Eye (tissue), 1 donor: ENCODE measurements around the gene LYRM4.

ENCODE experiments used
- DNase-seq: peaks from one replicate; pipeline ENCODE4 v3.0.0-alpha.2; 2015

LYRM4 gene

GRCh38 chr6:5172041-5172653 is 88.6 kb downstream of the LYRM4 start:
- peak; percentile 30 for DNase-seq

DNA sequence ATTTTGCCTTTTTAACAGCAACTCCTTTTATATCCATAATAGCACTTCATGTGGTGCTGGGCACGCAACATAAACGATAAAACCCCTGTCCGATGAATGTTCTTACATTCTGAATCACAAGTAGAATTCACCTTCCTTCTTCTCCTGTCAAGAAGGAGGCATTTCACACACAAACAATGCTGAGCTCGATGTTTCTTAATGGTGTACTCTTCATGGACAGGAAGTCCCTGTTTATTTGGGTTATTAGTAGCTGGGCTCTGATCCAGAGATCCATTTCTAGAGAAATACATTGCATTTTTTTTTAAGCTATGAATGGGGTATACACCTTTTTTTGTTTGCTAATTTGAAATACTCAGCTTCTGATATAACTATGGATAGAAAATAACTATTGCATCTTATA is 93.2 kb downstream of the LYRM4 start:
- DNase-seq, result no peak

DNA sequence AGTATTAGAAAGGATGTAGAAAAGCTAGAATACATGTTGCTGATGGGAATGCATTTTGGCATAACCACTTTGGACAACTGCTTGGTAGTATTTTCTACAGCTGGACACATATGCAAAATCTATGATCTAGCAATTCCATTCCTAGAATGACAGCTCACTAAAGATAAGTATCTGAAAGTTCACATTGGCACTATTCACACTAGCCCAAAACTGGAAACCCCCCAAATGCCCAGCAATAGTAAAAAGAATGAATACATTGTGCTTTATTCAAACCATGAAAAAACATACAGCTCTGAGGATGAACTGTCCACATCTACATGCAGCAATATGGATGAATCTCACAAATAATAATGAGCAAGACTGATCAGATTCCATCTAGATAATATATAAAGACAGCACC is 96.7 kb downstream of the LYRM4 start:
- no peak for DNase-seq

DNA sequence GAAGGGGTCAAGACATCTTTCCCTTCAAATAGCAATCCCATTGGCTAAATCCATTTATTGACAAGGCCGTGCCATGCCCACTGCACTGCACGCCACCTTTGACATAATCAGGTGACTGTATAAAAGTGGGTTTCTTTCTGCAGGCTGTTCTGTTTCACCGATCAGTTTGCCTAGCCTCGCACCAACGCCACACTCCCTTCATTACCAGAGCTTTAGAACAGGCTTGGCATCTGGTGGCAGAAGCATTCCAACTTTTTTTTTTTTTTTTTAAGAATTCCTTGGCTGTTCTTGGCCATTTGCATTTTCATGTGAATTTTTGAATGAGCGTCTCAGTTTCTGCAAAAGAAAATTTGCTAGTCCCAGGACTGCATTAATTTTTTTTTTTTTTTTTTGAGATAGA is 97.5 kb downstream of the LYRM4 start:
- DNase-seq, result no peak

DNA sequence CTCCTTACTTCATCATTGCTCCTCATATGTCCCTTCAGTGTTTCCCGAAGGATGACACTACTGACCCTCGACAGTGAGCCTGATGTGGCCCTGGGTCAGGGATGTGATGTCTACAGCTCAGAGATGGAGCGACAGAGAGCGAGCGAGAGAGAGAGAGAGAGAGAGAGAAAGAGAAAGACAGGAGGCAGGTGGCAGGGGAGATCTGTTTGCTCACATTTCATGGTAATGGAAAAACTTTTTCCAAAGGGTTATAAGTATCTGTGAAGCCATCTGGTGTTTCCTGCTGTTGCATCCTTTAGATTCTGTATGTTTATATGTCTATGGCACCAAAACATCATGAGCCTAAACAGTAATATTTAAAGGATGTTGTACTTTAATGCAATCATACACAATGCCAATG is 98.4 kb downstream of the LYRM4 start:
- DNase-seq, result no peak

DNA sequence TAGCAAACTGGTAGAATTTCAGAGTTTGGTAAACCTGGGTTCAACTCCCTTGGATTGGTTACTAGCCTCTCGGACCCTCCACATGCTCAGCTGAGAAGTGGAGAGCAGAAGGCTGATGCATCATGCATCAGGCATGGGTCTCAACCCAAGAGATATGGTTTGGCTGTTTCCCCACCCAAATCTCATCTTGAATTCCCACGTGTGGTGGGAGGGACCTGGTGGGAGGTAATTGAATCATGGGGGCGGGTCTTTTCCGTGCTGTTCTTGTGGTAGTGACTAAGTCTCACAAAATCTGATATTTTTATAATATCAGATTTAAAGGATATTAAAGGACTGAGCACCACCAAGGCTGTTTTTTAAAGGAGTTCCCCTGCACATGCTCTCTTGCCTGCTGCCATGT is 100.5 kb downstream of the LYRM4 start:
- no peak for DNase-seq

DNA sequence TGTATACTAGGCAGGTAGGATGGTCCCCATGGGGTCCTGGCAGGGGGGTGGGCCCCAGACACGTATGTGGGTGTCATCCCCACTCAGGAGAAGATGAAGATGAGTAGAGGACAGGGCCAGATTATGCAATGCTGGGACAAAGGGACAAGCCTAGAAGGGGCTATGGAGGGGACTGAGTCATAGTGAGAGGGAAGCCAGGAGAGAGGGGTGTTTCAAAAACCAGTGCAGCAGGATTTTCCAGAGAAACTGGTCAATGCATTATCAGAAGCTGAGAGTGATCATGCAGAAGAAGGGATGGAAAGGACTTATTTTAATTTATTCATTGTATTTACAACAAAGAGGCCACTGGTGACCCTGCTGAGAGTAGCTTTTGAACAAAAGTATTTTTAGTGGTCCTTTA is 101.6 kb downstream of the LYRM4 start:
- DNase-seq, result no peak

DNA sequence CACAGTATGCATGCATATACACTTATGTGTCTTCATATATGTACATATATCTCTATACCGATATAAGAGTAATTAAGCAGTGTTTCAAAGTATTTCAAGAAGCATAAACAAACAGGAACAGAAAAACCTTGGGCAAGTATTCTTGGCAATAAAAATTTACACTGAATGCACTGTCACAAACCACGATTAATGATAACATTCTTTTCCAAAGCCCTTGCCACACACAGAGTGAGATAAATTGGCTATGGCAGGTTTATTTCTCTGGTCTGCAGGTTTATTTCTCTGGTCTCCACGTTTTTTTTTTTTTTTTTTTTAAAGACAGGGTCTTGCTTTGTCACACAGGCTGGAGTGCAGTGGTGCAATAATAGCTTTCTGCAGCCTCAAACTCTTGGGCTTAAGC is 102.6 kb downstream of the LYRM4 start:
- DNase-seq, result no peak

- DNase-seq, result no peak
Observed at GRCh38 chr6:5157621-5158138, 103.1 kb downstream of the LYRM4 start.

DNA sequence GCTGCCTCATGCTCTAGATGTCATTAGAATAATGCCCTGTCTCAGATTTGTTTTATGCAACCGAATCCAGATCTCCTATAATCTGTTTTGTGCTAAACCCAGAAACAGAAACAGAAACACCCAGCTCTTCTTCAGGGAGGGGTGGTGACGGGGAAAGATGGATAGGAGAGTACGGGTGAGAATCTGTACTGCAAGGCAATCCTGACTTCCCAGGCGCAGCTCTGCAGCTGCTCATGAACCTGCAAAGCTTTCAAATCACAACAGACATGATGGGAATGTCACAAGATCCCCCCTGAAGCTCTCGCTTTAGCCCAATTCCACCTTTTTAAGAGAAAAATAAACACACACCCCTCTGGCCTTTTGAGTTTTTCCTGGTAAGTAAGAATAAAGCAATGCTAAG is 104.1 kb downstream of the LYRM4 start:
- no peak for DNase-seq

DNA sequence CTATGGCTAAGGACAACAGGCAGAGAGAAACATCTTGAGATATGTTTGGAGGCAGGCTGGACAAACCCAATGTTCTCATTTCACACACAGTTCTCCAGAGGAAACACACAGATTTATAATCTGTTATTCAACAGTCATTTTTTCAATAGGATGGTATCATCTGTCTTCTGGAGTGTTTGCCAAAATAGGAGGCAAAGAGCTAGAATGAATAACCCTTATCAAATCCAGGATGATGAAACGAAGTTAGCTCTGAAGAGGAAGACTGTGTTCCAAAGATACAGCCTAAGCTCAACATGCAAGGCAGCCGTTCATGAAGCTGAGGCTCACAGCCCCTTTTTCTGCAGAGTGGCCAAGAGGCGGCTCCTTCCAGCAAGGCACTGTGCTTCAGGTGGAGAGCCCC is 104.8 kb downstream of the LYRM4 start:
- DNase-seq, result no peak

- no peak for DNase-seq
Observed at GRCh38 chr6:5153186-5153585, 107.6 kb downstream of the LYRM4 start.

- DNase-seq, result no peak
Observed at GRCh38 chr6:5152460-5152859, 108.3 kb downstream of the LYRM4 start.

- DNase-seq, result no peak
Observed at GRCh38 chr6:5151955-5152401, 108.8 kb downstream of the LYRM4 start.

GRCh38 chr6:5151360-5151954 is 109.3 kb downstream of the LYRM4 start:
- DNase-seq, result no peak

DNA sequence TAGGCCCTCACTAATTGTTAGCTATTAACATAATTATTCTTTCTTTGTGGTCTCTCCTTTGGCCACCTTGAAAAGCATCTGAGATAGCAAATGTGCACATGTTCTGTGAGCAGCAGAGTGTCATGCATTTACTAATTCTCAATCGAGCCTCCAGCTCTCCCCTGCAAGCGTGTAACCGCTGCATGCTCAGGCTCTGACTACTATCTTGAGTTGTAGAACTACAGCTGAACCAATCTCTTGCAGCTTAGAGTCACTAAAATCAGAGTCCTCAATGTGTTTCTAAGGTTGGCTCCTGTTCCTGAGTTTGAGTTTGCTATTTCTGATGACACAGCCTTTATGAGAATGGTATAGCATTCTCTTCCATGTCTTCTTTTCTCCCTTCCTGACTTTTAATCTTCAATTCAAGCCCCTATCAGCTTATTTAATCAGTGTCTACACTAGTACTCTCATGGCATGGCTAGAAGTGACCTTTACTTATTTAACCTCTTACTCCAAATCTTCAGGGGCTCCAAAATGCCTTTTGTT is 110.1 kb downstream of the LYRM4 start:
- no peak for DNase-seq

DNA sequence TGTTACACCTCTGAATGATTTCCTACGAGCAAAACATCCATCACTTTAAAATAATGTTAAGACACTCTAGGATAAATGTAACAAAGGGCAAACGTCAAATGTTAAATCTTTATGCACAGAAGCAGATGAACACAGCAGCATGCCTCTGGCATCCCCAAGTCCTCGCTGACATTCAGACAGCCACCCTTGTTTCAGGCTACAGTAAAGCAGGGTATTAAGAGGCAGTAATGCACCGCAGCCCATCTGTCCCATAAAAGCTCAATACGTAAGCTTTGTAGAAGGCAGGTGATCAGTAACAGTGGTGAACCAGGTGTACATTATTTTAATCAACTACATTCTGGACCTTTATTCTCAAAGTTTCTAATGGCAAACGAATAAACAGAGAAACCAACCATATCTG is 110.9 kb downstream of the LYRM4 start:
- DNase-seq, result no peak

DNA sequence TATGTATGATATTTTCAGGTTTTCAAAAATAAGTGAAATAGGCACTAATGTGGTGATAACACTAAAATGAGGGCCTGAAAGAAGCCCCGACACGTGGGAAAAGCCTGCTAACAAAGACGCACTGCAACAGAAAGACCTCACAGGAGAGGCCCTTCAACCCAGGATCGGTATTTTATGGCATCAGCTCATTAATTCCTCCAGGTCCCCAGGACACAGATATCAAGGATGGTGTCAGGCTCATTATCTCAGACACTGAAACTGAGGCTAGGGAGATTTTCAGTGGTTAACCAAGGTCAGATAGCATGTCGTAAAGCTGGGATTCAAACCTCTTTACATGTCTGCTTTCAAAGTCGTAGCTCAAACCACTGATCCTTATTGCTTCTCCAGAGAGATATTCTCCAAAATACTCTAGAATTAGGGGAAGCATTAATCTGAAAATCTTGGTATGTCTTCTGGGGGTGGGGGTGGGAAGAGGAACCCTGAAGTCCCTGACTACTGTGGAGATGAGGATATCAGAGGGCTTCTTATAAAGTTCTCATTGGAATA is 111.5 kb downstream of the LYRM4 start:
- DNase-seq, result no peak

- DNase-seq, result no peak
Observed at GRCh38 chr6:5146398-5146797, 114.4 kb downstream of the LYRM4 start.

DNA sequence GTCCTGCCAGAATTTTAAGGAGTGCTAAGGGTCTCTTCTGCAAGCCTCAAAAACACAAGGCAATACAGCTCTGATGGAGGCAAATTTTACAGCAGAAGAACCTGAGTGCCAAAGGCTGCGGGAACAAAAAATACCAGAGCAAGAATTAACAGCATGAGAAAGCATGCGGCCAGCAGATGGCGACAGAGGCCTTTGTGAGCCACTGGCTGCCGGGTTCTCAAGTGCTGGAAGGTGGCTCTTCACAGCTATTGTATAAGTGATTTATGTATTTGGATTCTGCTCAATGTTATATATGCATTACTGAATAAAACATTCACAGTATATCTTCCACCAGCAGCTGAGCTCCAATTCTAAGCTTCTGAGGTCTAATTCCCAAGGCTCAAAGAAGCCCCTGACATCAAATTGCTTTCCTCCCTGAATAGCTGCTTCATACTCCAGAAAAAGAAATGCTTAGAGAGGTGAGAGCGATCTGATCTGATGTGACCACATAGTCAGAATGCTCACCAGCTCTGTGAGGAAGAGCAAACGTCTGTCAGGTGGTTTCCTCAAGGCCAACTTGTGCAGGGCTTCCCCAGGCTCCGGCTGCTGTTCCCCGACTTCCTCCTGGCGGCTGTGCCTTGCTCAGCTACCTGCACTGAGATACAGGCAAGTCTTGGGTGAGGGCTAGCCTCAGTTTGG is 117.0 kb downstream of the LYRM4 start:
- peak; percentile 95 for DNase-seq

GRCh38 chr6:5142915-5143314 is 117.8 kb downstream of the LYRM4 start:
- DNase-seq, result no peak

DNA sequence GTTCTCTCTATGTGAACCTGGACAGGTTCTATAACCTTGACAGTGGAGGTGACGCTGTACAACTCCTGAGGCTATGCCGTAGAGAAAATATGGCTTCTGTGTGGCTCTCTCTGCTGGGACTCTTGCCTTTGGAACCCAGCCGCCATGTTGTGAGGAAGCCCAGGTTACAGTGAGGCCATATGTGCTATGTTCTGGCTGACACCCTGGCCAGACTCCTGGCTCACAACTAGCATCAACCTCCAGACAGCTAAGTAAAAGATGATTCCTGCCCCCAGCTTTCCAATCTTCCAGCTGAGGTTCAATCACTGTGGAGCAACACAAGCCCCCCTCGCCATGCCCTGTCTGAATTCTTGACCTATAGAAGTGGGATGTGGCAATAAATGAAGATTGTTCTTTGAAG is 118.6 kb downstream of the LYRM4 start:
- DNase-seq, result no peak

- no peak for DNase-seq
Observed at GRCh38 chr6:5141046-5141445, 119.7 kb downstream of the LYRM4 start.
